ENCODE data around the gene KLRC4. TPM values are rescaled to one million over a fixed set of nuclear protein-coding genes. Genes with fewer than 3 reads are reported as not detected.
"Not testable (repeated sequence)": the region's sequence is repeated elsewhere in the genome, so short reads cannot be mapped to it uniquely, and the experiment has no call there.

KLRC4 gene
- total and polyA plus RNA-seq, 10 of the 15 experiments (the other 5 are each of a cell fraction or from before 2014, with no cell fraction given) = 0.07 to 0.34 TPM; not detected in 8

DNA sequence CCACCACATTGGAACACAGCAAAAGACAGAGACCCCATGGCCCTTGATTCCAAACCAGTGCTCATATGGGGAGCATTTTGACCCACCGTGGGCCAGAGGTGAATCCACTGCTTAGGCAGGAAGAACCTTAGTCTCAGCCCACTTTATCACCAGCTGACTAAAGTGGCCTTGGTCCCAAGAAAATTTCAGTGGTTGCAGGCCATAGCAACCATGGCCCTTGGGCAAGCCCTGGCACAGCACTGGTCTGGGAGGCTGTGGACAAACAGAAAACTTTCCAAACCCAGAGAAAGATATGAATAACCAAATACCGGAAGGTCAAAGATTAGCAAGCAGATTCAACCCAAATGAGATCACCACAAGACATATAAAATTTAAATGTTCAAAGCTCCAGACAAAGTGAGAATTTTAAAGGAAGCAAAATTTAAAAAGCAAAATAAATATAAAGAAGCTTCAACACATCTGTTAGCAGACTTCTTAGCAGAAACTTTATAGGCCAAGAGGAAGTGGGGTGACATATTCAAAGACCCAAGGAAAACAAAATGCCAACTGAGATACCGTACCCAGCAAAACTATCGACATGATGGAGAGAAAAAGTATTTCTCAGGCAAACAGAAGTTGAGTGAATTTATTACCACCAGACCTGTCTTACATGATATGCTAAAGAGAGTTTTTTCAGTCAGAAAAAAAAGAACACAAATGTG, 27.5 kb downstream of the KLRC4 start (continued):
- TF ChIP-seq ZNF622 (IDR thresholded peaks at IDR 0.05) = no peak
- TF ChIP-seq REST (IDR thresholded peaks at IDR 0.05; ENCODE audit: low read depth, low read length) = no peak
- TF ChIP-seq PML (IDR thresholded peaks at IDR 0.05; ENCODE audit: low read length) = no peak
- TF ChIP-seq SMARCA5 (IDR thresholded peaks at IDR 0.05) = no peak
- TF ChIP-seq, protein P1, sequence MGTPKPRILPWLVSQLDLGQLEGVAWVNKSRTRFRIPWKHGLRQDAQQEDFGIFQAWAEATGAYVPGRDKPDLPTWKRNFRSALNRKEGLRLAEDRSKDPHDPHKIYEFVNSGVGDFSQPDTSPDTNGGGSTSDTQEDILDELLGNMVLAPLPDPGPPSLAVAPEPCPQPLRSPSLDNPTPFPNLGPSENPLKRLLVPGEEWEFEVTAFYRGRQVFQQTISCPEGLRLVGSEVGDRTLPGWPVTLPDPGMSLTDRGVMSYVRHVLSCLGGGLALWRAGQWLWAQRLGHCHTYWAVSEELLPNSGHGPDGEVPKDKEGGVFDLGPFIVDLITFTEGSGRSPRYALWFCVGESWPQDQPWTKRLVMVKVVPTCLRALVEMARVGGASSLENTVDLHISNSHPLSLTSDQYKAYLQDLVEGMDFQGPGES (IDR thresholded peaks at IDR 0.05) = no peak
- TF ChIP-seq IKZF2 (IDR thresholded peaks at IDR 0.05) = no peak
- no peak for TF ChIP-seq POLR2A (IDR thresholded peaks at IDR 0.05; ENCODE audit: low read depth, low read length)
- TF ChIP-seq RELA (IDR thresholded peaks at IDR 0.05; ENCODE audit: borderline replicate concordance, partially characterized antibody) = no peak

- RAD21 ChIA-PET (ENCODE audit: unreplicated experiment); H3K36me3 ChIP-seq (ENCODE audit: control insufficient read depth in 2 of 2, insufficient read depth in 2 of 2, low read length in 1 of 2); H3K4me3 ChIP-seq; H3K9me3 ChIP-seq (replicated peaks; ENCODE audit: control insufficient read depth, insufficient read depth, low read length); H3K79me2 ChIP-seq (ENCODE audit: control insufficient read depth, insufficient read depth, low read length); H3K27me3 ChIP-seq (replicated peaks in 1 of 2; ENCODE audit: control insufficient read depth in 2 of 2, insufficient read depth in 2 of 2, low read length in 1 of 2); SMC1A ChIA-PET (ENCODE audit: uncharacterized antibody, unreplicated experiment); ATAC-seq; FAIRE-seq; CTCF ChIA-PET; BruUV-seq (replicated peaks); in situ Hi-C loops (cut with MboI); H3K9ac ChIP-seq (ENCODE audit: control insufficient read depth, insufficient read depth, low read length); H2AFZ ChIP-seq (ENCODE audit: control insufficient read depth, low read depth, low read length); H3K27ac ChIP-seq (ENCODE audit: control insufficient read depth, insufficient read depth); intact Hi-C loops (cut with micrococcal nuclease; ENCODE audit: unreplicated experiment); H3K4me2 ChIP-seq (ENCODE audit: control insufficient read depth, insufficient read depth); DNase-seq (ENCODE audit: low read depth, low spot score); POLR2A ChIA-PET; H3K4me1 ChIP-seq (ENCODE audit: control insufficient read depth, insufficient read depth, low read length); H4K20me1 ChIP-seq (ENCODE audit: control insufficient read depth, insufficient read depth): not testable (repeated sequence)
- WGBS (ENCODE audit: insufficient coverage, insufficient replicate concordance, low lambda C conversion rate, missing lambda C conversion rate) = 64% methylated on average over 2 of the region's 2 CpGs
Measured at GRCh38 chr12:10378737-10379136, 30.8 kb downstream of the KLRC4 start.
